Ramos (cell line): Measurements from ENCODE around the gene TOX2.

ENCODE experiments used
- in situ Hi-C: fragments of 300-500 bp; cut with MboI; formaldehyde crosslinking; loops from one replicate; pipeline ENCODE4 v1.14.3; 2022; ENCODE audit warnings: low sequenced_read_pairs; ENCODE audit not compliant: unreplicated experiment

TOX2 gene

GRCh38 chr20:44014807-44015732, 100.4 kb downstream of the TOX2 start:
- in situ Hi-C loops: no loop called here

- in situ Hi-C loops: no loop called here
Observed at GRCh38 chr20:44015733-44016103, 101.1 kb downstream of the TOX2 start.

- in situ Hi-C loops: no loop called here
Observed at GRCh38 chr20:44016525-44016924, 101.9 kb downstream of the TOX2 start.

GRCh38 chr20:44017211-44017610, 102.6 kb downstream of the TOX2 start:
- in situ Hi-C loops: no loop called here

- in situ Hi-C loops: no loop called here
Observed at GRCh38 chr20:44017905-44018258, 103.2 kb downstream of the TOX2 start.

- in situ Hi-C loops: no loop called here
Observed at GRCh38 chr20:44018259-44018941, 103.7 kb downstream of the TOX2 start.

DNA sequence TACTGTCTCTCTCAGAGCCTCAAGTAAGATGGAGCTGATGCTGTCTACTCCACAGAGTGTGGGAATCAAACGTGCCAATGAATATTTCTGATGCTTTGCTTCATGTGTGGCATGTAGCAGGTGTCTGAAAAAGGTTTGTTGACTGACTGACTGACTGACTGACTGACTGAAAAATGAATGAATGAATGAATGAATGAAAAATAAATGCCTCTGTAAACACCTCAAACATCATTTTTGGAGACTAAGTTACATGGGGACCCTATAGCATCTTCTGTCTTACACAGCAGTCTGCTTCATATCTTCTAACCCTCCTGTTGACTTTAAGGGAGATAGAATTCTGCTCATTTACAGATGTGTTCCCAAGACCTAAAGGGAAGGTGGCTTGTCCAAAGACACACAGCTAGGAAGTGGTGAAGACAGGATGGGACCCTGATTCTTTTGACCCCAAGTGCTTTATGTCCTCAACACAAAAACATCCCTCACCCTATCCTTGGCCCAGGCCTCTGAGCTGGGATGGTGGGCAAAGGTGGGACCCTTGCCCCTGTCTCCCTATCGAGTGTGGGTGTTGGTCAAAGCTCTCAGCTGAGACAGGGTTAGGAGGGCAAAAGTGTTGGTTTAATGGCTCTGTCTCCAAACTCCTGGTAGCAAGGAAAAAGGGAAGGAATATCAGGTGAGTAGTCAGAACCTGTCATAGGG, 104.4 kb downstream of the TOX2 start:
- in situ Hi-C loops: no loop called here

GRCh38 chr20:44019638-44020335, 105.1 kb downstream of the TOX2 start:
- in situ Hi-C loops: no loop called here

GRCh38 chr20:44020406-44021148, 105.9 kb downstream of the TOX2 start:
- in situ Hi-C loops: no loop called here

DNA sequence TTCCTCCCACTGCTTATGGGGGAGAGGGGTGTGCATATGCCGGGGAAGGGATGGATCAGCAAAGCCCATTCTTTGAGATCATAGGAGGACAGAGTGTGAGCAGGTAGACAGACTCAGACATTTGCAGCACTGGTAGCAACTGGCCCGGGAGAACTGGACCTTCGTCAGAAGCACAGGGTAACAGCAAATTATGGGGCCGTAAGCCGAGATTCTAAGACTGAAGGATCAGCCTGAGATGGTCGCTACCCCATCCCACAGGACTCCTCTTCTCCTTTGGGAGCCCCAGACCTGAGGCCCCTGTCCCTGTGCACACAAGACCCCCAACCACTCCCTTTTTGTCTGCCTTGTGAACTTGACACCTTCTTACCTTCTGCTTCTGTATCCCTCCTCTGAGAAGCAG, 106.5 kb downstream of the TOX2 start:
- in situ Hi-C loops: no loop called here

DNA sequence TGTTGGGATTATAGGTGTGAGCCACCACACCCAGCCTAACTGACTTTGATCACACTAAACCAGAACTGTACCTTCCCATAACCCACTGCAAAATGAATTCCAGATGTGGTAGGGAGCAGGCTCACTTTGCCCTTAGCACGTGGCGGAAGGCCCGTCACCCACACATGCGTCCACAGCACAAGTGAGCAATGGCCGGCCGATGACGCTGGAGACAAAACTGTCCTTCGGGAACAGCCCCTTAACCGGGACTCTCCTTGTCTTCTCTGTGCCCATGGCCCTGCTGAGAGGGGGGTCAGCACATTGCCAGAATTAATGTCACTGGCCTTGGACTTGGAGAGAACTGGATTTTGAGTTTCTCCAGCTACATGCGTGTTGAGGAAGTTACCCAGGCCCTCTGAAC, 107.2 kb downstream of the TOX2 start:
- in situ Hi-C loops: no loop called here

DNA sequence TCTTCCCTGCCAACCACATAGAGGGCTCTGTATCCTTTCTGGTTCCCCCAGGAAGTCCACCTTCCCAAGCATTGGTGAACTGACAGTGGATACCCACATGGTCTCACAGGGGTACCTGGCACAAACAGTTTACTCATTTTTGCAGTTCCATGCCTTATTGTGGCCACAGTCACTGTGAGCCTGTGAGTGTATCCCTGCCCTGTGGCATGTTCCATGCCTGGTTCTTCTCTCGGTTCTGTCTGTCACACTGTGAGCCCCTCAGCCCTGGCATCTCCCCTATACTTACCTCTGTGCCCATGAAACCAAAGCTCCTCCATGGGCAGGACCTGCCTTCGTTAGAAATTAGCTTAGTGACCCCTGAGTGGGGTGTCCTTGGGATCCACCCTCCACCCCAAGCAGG, 107.8 kb downstream of the TOX2 start:
- in situ Hi-C loops: no loop called here

DNA sequence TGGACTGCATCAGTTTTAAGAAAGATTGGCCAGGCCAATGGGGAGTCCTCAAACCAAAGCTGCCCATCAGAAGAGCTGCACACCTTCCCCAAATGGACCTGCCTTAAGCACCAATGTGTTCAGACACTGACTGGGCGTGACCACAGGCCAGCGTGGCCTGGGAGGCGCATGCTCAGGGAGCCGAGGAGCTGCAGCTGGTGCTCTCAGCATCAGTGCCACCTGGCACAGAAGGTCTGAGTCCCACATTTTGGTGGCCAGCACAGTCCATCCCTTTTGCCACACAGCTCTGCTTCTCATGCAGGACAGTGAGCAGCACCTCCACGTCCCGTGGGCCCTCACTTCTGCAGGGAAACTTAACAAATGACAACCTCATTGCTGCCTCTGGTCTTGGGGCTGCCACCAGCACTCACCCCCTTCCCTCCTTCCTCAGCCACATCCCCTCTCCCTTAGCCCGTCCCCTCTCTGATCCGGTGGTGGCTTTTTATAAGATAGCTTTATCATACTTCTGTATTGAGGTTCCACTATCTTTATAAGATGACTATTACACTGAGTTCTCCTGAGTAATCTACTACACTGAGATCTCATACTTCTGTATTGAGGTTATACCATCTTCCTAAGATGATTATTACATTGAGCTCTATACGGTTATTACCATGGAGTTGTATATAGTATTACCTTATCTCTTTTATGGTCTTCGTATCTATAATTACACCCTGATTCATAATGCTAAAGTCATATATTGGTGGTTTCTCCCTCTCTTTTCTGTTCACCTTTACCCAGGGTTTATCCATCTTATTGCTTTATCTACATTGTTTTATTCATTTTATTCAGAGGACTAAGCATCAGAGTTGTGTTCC, 109.1 kb downstream of the TOX2 start:
- in situ Hi-C loops: no loop called here

- in situ Hi-C loops: no loop called here
Observed at GRCh38 chr20:44024820-44025580, 110.3 kb downstream of the TOX2 start.

DNA sequence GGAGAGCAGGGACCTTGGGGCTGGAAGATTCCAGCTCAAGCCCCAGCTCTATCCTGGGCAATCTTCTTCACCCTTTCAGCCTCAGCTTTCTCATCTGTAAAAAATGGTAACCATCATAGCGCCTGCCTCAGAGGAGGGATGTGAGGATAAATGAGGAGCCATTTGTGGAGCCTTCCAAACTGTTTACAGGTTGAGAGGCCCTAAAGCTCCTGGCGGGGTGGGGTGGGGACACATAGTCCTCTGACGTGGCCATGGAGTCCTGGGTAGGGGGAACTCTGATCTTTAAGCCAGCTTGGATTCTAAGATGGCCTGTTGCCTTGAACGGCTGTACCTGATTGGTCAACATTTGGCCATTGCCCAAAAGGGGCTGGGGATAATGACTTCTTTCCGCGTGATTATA, 111.1 kb downstream of the TOX2 start:
- in situ Hi-C loops: no loop called here

DNA sequence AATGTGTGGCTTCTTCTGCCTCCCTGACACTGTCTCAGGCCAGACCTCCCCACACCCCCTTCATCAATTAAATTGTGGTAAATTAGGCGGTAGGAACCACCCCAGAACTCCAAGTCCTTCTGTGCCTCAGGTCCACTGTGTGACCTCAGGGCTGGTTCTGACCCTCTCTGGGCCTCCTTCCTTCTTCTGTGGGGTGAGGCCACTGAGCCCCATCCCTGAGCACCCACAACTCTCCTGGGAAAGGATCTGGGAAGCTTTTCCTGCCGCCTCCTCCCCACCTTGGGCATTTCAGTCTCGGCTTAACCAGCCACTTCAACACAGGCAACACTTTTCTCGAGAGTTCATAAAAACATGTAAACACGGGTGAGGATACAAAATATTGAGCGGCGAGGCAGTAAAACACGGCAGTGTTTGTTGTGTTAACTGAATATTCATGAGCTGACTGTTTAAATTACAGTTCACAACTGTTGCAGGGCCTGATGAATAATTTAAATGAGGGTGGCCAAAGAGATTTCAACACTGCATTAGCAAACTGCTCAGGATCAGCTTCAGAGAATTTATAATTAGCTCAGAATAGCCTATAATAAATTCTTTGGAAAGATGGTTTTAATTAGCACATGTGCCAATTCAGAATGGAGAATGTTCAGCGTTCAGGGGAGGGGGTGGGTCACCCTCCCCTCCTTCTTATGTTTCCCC, 112.1 kb downstream of the TOX2 start:
- in situ Hi-C loops: no loop called here

DNA sequence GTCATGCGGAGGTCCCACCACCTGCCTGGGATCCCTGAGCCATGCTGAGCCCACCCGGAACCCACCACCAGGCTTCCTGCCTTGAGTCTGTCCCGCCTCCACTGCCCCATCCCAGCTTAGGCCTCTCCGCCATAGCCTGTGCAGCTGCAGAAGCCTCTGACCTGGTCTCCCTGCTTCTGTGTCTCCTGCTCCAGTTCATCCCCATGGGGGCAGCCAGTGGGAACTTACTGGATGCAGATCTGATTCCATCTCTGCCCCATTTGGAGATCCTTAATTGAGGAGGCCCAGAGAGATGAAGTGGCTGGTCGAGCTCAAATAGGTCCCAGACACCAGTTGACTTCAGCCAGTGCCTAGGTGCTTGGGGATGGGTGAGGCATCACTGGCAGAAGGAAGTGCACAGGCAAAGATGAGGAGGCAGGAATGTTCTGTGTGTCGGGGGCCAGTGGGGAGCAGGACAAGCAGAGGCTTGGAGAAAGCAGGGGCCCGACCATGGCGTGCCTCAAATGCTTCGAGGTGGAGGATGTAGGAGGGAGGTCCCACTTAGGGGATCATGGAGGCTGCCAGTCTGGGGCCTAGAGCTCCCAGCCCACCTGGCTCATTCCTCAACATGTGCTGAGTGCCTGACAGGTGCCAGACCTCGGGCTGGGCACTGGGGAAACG, 112.8 kb downstream of the TOX2 start:
- in situ Hi-C loops: no loop called here
